NCI-H1694 treated with DMSO at 0.1 percent for 48 hours (cell line): ENCODE results near the gene THAP8.
A peak's percentile ranks its signal among the peaks of the same experiment; 100 is the strongest.

ENCODE experiments used
- DNase-seq: peaks from one replicate; lab custom pipeline; 2025; lab: John Stamatoyannopoulos, UW

Gene THAP8

GRCh38 chr19:36030264-36031148 is 23.6 kb downstream of the THAP8 start:
- peak; percentile 87 for DNase-seq

- no peak for DNase-seq
Measured at GRCh38 chr19:36028313-36029041, 25.6 kb downstream of the THAP8 start.

GRCh38 chr19:36027696-36028095 is 26.4 kb downstream of the THAP8 start:
- DNase-seq, result no peak

DNA sequence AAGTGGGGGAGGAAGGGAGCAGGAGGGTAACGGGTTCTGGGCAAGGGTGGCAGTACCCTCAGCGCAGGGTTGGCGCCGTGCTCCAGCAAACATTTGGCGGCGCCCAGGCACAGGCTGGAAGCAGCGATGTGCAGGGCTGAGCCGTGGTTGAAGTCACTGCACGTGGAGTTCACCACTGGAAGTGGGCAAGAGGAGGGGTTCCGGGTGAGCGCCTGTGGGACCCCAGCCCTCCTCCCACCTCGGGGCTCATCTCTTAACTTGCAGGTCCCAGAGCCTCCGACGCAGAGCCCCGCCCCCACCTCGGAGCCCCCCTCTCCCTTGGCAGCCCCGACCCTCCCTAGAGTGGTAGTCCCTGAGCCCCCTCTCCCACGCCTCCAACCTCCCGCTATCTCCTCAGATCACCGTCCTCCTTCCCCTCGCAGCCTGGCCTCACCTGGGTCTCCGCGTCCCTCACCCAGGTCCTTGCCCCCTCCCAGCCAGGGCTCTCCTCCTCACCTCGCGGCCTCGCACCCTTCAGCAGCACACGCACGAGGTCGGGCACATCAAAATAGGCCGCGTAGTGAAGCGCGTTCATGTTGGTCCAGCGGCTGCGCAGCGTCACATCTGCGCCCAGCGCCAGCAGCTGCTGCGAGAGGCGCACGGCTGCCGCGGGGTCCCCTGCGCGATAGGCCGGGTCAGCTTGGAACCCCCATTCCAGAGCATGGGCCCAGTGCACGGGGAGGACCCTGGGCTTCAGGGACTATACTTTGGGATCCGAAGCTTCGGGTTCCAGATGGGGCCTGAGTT is 27.8 kb downstream of the THAP8 start:
- DNase-seq, result no peak

- DNase-seq, result no peak
Measured at GRCh38 chr19:36025541-36025940, 28.5 kb downstream of the THAP8 start.

DNA sequence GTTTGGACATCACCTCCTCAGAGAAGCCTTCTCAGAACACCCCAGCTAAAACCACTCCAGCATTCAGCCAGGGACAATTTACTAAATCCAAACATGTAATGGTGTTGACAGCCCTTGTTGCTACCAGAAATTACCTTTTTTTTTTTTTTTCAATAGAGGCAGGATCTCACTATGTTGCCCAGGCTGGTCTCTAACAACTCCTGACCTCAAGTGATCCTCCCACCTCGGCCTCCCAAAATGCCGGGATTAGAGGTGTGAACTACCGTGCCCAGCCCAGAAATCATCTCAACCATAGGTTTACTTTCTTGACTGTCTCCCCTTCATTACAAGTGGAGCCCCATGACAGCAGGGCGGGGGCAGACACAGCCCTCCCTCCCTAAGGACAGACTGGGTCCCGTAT is 30.7 kb downstream of the THAP8 start:
- DNase-seq, result no peak

- DNase-seq, result no peak
Measured at GRCh38 chr19:36019061-36019670, 34.9 kb downstream of the THAP8 start.

- DNase-seq, result peak; percentile 99
Measured at GRCh38 chr19:36014012-36014924, 39.8 kb downstream of the THAP8 start, which contains the start of gene ALKBH6. Gene ALKBH6, minus strand, starts transcription at chr19:36014213. Its CDS starts 816 bp downstream, at chr19:36013397.

GRCh38 chr19:36013280-36014011 is 40.6 kb downstream of the THAP8 start:
- no peak for DNase-seq

GRCh38 chr19:36010402-36010801 is 43.7 kb downstream of the THAP8 start:
- no peak for DNase-seq

- DNase-seq, result no peak
Measured at GRCh38 chr19:36009633-36010379, 44.3 kb downstream of the THAP8 start.

DNA sequence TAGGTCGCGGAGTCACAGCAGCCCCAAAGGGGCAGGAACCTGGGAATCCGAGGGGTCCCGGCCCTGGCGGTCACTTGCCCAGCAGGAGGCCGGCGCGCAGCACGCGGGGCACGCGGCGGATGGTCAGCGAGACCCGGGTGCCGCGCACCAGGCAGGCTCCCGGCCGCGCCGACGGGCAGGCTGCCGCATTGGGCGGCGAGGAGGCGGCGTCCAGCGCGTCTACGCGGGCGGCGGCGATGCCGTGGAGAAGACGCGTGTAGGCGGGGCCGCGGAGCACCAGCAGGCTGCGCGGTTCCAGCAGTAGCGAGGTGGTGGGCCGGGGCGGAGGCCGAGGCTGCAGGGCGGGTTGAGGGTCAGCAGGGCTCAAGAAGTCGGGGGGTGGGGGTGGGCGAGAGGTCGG is 44.9 kb downstream of the THAP8 start:
- no peak for DNase-seq

- DNase-seq, result no peak
Measured at GRCh38 chr19:36008336-36008978, 45.6 kb downstream of the THAP8 start, which contains the start of gene SYNE4. Gene SYNE4, minus strand, starts transcription at chr19:36008813. Its CDS starts 132 bp downstream, at chr19:36008681.

GRCh38 chr19:36006955-36007354 is 47.1 kb downstream of the THAP8 start:
- no peak for DNase-seq

- DNase-seq, result no peak
Measured at GRCh38 chr19:36003284-36003683, 50.8 kb downstream of the THAP8 start.

DNA sequence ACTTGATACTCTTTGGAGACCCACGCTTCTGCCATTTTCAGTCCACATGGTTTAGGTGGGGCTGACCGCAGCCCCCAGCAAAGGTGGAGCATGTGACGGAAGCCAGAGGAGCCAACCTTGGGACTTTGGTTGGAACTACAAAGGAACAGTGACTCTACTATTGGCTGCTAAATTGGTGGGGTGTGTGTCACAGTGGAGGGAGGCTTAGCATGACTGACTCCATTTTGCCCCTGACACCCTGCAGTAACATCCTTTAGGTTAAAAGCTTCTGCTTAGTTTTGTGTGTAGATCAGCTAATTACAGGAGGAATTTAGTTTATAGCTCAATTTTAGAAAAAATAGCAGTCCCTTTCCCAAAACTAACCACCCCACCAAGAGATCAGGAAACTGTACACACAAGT is 52.5 kb downstream of the THAP8 start:
- DNase-seq, result no peak

DNA sequence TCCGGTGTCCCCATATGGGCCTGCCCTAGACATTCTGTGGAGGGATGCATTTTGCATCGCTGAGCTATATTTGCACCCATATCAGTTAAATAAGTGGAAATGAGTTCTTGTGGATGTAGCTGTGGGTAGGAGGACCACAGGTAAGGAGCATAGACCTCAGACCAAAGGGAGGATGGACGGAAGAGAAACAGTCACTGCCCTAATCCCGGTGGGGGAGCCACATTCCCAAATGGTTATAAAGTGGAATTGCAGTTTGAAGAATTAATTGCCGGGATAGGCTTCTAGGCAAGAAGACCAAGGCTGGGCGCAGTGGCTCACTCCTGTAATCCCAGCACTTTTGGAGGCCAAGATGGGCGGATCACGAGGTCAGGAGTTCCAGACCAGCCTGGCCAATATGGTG is 57.3 kb downstream of the THAP8 start:
- no peak for DNase-seq

DNA sequence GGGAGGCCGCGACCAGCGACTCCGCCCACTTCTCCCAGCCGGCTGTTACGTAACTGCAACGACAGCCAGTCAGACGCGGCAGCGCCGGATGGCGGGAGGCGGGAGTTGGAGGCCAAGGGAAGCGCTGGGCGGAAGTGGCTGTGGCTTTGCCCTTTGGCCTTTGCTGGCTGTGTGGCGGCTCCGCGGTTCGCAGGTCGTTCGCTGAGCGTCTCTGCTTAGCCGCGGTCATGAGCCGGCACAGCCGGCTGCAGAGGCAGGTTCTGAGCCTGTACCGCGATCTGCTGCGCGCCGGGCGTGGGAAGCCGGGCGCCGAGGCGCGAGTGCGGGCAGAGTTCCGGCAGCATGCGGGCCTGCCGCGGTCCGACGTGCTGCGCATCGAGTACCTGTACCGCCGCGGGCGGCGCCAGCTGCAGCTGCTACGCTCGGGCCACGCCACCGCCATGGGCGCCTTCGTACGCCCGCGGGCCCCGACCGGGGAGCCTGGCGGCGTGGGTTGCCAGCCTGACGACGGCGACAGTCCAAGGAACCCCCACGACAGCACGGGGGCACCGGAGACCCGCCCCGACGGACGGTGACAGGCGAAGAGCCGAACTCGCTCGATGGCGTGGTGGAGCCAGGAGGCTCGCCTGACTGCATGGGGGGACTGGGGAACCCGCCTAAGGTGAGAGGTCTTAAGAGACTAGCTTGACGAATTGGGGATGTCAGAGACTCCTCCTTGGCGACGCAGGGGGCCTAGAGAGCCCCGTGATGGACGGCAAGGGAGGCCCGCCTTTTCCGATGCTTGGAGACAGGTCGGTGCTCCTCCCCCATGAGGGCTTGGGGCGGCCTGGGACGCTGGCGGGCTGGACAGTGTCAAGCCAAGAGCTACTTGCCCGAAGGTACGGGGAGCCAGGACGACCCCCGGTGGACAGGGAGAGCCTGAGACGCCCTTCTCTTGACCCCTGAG is 58.8 kb downstream of the THAP8 start, which contains the start of gene SDHAF1:
Gene SDHAF1 (plus strand): TSS at position 141 of the 946 bp plus-strand sequence. CDS start 87 bp downstream, at position 228.
- DNase-seq, result peak; percentile 89
